RKO (cell line): ENCODE results near the gene LHX4.
"Not testable (repeated sequence)": the region's sequence is repeated elsewhere in the genome, so short reads cannot be mapped to it uniquely, and the experiment has no call there.

Experiments used
- DNase-seq: peaks from one replicate; pipeline ENCODE4 v3.0.0-alpha.2; 2016; ENCODE audit warnings: low spot score

Gene LHX4

DNA sequence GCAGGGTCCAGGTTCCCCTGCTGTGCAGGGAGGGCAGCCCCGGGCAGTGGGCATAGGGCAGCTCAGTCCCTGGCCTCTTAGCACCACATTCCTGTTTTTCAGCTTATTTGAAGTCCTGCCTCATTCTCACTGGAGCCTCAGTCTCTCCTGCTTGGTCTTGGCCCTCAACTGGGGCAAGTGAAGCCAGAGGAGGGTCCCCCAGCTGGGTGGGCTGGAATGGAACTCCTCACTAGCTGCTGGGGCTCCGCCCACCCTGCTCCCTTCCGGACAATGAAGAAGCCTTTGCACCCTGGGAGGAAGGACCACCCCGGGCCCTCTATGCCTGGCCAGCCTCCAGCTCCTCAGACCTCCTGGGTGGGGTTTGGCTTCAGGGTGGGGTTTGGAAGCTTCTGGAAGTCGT is 32.8 kb upstream of the LHX4 start:
- DNase-seq = no peak

DNA sequence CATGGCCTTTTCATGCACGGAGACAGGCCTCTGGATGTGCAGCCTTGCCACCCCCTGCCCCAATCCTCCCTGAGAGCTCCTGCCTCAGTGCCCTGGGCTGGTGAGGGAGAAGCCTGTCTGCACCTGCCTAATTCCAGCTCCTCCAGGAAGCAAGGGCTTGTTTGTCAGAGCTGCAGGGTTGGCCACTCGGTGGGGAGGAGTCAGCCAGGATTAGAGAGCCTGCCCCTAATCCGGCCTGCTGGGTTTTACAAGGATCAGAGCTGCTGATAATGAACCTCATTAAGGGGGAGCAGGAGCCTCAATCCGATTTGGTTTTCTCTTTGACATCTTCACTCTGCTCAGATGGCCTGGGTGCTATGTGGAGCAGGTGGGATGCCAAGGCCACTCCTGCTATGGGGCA is 31.9 kb upstream of the LHX4 start:
- DNase-seq = no peak

DNA sequence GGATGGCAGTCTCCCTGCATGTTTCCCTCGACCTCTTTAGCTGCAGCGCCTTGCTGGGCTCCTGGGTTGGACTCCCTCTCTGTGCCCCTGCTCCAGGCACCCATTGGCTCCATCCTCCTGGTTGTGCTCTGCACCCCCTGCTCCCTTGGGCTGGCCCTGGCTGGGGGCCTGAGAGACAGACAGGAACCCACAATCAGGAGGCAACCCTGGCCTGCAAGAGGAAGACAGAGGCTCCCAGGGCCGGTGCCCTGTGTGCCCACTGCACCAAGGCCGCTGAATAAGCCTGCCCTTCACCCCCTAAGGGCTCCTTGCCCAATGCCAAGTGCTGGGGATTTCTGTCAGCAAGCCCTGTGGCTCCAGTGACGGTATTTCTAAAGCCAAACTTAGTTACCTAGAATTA is 31.5 kb upstream of the LHX4 start:
- DNase-seq = no peak

DNA sequence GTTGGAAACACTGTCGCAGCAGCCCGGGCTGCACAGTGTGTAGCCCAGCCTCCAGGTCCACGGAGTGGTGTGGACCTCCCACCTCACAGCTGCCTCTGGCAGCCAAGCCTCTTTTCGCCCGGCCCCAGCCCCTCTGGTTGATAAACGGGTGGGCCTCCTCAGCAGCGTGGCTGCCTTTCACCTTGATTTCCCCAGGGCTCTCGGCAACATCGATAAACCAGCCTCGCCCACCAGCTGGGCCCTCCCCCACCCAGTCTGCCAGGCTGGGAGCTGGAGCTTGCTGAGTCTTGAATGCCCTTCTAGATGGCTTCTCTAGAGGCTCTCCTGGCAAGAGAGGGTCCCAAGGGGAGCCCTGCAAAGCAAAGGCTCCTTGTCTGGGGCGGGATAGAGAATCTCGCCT is 31.0 kb upstream of the LHX4 start:
- no peak for DNase-seq

DNA sequence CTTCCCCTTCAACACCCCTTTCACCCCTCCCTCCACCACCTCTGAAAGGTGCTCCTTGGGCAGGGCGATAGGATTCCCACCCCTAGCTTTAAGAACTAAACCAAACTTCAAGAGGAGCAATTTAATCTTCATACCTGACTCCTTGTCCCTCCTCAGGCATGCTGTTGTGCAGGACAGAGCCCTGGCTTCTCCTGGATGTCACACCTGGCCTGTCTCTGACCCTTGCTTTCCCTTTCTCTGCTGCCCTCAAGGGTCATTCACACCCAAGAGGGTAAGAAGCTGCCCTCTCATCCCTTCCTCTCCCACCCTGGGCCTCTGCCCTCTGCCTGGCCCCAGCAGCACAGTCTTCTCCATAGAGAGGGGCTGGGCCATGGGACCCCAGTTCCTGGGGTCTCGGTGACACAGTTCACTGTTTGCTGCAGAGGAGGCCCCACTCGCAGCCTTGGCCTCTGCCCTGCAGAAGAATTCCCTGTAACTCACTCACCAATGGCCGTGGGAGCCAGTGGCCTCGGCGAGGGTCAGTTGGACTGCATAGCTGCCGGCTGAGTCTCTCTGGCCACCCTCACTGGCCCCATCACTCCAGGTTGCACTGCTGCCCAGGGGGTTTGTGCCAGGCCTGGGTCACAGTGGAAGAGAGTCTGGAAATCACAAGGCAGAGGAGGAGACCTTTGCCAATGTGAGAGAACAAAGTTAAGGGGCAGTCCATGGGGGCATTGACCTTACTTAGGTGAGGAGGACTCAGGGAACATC is 28.4 kb upstream of the LHX4 start:
- no peak for DNase-seq

DNA sequence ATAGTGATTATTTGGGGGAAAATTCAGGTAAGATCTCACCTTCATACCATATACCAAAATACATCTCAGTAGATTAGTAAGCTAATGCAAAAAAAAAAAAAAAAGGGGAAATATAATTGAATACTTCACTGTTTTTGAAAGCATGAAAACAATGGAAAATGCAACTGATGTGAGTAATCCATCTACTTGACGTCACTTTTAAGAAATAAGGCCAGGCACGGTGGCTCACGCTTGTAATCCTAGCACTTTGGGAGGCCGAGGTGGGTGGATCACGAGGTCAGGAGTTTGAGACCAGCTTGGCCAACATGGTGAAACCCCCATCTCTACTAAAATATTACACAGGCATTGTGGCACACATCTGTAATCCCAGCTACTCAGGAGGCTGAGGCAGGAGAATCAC is 27.5 kb upstream of the LHX4 start:
- not testable (repeated sequence) for DNase-seq

DNA sequence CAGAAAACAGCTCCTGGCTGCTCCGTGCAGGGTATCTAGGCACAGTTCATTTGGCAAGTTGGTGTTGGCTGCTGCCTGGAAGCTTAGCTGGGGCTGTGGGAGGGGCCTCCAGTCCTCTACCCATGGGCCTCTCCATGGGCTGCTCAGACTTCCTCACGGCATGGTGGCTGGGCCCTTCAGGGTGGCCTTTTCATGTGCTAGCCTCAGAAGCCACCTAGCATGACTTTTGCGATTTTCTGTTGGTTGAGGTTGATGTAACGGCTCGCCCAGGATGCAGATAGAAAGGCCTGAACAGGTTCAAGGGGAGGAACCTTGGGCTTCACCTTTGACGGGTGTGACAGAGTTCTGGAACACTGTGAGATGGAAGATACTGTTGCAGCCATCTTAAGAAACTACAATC is 25.8 kb upstream of the LHX4 start:
- DNase-seq = no peak

DNA sequence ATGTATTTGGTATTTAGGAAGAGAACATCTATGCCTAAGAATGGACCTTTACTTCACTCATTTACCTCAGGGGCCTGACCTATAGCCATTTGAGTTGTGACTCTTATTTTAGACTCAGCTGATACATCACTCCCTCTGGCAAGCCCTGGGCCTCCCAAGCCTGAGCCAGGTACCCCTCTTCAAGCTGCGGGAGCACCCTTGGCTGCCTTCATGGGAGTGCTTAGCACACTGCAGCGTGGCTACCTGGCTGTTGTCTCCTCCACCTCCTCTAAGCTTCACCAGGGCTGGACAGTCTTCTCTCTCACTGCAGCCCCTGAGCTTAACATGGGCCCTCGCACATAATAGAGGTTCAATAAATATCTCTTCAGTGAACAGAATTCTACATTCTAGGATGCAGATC is 23.5 kb upstream of the LHX4 start:
- DNase-seq = no peak

DNA sequence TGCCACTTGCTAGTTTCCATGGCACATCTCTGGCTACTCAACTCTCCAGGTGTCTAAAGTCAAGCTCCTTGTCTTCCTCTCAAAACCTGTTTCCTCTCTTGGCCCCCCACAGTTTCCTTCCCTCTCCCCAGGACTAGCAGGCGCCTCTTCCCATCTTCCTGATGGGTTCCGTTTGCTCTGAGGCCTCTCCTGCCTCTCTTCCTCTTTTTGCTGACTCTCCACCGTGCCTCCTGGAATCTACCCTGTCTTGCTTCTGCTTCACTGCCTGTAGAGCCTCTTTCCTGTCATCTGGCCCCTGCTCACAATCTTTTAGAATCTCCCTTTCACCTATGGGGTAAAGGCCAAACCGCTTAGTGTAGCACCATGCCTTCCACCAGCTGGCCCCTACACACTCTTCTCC is 21.8 kb upstream of the LHX4 start:
- no peak for DNase-seq

DNA sequence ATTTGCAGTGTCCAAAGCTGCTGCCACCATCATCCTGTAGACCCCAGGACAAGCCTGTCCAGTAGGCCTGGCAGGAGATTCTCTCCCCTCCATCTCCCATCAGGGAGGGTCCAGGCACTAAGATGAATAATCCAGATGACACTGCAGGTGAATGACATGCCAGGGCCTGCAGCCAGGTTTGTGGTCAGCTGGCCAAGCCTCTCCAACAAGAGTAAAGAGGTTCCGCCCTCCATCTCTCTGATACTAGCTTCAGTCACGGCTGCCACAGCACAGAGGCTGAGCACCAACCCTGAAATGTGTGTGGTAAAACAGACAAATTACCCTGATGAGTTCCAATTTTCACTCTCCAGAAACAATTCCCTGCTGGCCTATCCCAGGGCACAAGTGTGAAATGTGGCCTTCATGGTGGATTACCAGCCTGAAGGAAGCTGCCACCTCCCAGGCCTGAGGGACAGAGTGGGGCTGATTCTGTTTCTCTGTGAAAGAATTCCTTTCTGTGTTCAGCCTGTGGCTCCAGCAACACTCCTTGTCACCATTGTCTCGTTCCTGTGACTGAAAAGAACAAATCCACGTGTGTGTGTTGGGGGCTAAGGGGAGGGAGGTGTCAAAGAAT is 19.9 kb upstream of the LHX4 start:
- DNase-seq = no peak

DNA sequence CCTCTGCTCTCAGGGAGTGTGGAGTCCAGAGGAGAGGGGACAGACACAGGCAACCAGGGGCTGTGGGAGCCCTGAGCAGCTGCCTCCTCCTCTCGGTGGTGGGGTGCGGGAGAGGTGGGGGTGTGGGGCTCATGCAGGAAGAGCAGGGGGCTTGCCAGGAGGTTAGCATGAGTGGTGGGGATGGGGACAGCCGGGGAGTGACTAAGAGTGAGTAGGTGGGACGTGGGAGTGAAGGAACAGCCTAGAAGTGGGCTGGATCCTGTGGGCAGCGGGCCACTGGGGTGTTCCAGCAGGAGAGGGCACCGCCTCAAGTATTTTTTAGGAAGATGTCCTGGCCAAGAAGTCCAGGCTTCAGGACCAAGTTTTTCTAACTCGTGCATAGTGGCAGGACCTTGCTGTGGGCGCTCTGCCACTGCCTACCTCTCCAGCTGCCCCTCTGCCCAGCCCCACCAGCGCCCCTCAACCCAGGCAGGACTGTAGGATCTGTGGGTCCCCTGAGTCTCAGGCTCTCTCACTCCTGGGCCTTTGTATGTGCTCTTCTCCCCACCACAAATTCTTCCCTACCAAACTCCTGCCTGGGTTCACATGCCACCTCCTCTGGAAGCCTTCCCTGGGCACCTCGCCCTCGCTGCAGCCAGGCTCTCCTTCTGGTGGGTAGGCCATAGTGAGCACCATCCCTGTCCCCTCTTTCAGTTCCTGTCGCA is 18.8 kb upstream of the LHX4 start:
- no peak for DNase-seq

DNA sequence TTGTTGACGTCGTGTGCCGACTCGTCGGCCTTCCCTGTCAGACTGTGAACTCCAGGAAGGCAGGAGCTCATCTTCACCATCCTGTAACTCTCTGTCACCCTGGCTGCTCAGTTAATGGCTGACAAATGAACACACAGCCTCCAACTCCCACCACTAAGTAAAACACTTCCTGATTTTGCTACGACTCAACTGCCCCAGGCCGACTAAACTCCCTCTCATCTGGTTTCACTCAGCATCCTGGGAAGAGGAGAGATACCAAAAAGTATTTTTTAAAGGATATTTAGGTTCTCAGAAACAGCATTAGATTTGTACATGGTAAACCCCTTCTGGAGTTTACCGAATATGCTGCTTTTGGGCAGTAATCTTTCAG is 18.2 kb upstream of the LHX4 start:
- no peak for DNase-seq

DNA sequence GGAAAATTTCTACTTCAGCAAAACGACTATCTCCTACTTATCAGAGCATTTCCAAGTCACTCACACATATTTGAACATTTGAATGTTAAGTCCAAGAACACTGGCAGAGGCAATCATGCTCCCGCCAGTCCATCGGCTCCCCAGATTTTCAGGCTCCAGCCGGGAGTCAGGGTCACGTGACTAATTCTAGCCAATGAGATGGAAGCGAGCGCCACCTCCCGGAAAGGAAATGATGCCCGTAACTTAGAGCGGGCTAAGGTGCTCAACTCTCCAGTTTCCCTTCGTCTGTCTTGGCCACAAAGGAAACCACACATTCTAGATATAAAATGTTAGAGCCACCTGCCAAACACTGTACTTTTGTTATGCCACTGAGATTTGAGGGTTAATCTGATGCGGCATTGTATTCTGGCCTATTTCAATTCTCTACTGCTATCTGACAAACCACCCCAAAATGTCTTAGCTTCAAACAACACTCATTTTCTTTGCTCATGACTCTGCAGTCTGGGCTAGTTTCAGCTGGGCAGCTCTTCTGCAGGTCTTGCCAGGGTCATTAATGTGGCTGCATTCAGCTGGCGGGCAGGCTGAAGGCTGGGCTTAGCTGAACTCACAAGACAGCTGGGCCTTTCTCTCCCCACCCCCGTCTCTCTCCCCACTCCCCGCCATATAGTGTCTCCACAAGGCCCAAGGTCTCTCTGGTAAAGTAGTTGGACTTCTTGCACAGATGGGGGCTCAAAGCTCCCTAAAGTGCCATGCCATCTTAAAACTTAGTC is 16.5 kb upstream of the LHX4 start:
- no peak for DNase-seq

DNA sequence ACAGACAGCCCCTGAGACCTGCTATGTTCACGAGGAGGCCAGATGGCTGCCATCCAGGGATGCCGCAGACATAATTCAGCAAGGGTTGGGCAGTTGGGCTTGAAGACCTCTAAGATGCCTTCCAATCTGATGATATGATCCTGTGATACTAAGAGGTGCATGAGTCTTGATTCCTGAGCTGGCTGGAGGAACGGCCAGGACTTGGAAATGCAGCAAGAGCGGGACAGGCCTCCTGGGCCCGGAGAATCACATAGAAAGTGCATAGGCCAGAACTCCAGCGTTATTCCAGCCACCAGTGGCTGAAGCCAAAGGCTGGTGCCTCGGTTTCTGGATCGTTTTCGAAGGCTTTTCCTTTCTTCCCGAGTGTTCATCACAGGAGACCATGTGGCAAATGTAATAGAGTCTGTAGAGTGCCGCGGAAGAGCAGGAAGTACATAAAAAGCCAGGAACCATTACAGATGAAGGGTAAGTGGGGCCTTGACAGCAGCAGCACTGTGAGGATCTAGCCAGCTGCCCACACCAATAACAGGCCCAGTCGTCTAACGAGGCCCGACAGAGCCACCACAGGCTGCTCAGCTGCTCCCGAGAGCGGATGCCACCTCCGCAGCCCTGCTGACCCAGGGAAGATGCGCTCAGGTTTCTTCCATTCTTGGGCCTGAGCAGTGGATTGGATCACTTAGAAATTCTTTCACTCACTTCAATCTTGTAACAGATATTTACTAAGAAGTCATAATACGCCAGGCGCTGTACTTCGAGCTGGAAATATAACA is 14.0 kb upstream of the LHX4 start:
- DNase-seq = no peak

DNA sequence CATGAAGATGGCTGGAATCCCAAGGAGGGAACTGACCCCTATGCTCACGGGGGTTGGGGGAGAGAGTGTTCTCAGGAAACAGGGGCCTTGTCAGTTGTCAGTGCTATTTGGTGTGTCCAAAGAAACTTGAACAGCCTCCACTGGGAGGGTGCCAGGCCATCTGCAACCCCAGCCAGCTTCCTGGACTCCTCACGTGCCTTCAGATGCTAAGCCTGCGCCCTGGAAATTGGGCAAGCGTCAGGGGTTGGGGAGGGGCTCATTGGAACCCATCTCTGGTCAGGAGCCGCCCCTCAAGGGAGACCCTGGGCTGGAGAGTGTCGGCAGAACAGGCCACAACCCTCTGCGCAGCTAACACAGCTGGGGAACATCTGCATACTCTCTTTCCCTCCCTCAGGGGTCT is 13.1 kb upstream of the LHX4 start:
- DNase-seq = no peak

DNA sequence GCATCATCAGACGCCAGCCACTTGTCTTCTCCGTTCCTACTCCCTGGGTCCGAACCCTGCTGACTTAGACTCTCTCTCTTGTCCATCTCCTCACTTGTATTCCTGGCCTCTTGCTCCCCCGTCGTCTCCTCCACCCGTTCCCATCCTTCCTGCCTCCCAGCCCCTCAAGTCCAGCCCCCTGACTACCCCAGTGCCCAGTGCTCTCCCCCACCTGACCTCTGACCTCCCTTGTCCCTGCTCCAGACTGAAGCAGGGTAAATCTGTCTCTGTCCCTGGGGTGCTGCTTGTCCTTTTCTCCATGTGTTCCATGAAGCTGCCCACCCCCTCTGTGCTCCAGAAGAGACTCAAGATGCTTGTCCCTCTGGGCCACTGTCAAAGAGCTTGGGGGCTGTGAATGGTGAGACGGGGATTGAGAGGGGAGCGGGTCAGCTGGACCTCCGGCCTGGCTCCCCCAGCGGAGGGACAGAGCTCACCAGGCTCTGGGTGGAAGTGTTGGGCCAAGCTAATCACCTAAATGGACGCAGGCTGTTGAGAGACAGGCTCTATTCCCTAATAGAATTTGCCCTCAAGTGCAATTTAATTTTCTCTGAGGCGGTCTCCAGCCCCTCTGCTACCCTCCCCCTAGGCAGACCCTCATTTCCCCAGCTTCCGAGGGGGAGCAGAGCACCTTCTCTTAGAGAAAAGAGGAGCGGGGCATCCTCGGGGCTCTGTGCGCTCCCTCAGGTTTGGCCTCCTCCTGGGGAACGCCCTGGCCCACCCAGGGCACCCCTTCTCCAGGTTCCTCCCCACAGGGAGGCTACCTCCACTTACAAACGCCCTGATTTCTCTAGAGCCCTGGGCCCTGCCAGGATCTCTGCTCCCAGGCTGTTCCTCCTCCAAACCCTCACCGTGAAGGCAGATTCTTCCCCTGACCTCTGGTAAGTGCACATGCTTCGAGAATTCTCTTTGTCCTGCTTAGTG is 11.0 kb upstream of the LHX4 start:
- DNase-seq = no peak

DNA sequence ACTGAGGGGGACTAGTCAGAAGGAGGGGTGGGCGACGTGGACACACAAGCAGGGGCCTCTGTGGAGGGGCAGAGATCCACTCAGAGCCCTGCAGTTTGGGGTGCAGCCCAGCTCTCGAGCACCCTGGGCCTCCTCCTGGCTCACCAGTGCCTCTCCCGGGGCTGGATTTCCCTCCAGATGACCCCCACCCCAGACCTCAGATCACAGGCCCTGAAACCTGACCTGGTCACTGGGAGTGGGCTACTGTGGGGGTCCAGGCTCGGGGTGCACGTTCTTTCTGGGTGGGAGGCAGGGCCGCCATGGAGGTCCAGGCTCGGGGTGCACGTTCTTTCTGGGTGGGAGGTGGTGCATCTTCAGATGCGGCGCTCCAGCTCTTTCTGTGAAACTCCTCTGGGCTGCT is 10.3 kb upstream of the LHX4 start:
- DNase-seq = no peak

DNA sequence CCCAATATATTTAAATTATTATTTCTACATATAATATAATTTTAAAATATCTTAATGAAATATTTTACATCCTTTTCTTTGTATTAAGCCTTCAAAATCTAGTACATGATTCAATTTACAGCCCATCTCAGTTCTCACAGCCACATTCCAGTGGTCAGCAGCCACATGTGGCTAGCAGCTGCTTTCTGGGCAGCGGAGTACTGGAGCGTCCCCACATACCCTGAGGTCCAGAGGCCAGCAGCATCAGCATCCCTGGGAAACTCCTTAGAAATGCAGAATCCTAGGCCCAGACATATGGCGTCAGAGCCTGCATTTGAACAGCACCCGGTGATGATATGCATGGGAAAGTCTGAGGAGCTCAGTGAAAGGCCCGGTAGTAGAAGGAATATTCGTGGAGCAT is 8.6 kb upstream of the LHX4 start:
- DNase-seq = no peak

DNA sequence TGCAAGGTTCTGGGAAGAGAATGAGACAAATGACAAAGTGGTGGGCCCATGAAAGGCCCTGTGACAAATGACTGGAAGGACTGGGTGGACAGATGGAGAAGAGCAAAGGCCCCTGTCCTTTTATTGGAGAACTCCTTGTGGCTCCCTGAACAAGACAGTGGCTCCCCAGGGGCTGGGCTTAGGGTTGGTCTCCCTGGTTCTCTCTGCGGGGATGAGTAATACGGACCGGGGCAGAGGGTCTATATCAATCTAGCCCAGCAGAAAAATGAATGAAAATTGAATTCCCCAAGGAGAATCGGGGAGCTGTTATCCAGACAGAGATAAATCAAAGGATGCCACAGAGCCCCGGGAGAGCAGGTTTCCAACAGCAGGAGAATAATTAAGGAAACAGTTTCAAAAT is 5.2 kb upstream of the LHX4 start:
- no peak for DNase-seq

DNA sequence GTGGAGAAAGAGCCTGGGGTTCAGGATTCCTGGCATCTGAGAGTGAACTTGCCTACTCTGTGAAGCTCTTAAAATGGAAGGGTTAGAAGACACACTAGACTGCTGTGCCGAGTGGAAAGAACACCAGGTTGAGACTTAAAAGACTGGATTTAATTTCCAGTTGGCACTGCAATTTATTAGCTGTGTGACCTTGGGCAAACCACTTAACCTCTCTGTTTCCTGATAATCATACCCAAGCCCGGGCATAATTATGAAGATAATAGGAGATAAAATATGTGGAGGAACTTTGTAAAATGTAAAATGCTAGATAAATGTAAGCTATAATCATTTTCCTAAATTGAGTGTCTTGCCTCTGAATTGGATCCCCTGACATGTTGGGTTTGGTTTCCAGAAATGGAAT is 4.7 kb upstream of the LHX4 start:
- DNase-seq = no peak
